ENCODE measurements around the gene CLEC1A. TPM values are rescaled to one million over a fixed set of nuclear protein-coding genes. Genes with fewer than 3 reads are reported as not detected.

CLEC1A gene, protein sequence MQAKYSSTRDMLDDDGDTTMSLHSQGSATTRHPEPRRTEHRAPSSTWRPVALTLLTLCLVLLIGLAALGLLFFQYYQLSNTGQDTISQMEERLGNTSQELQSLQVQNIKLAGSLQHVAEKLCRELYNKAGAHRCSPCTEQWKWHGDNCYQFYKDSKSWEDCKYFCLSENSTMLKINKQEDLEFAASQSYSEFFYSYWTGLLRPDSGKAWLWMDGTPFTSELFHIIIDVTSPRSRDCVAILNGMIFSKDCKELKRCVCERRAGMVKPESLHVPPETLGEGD
- total RNA-seq (2014; rRNA removed; shearing (Covaris generic)) (not detected in 2 replicates), total RNA-seq (2022) (not detected in 2 replicates), Bru-seq, nascent RNA (not detected), BruChase-seq, experiment 1, labeled RNA remaining after a 6-hour chase (not detected), BruChase-seq, experiment 2, labeled RNA remaining after a 2-hour chase (not detected)
- long read RNA-seq: 0 reads

DNA sequence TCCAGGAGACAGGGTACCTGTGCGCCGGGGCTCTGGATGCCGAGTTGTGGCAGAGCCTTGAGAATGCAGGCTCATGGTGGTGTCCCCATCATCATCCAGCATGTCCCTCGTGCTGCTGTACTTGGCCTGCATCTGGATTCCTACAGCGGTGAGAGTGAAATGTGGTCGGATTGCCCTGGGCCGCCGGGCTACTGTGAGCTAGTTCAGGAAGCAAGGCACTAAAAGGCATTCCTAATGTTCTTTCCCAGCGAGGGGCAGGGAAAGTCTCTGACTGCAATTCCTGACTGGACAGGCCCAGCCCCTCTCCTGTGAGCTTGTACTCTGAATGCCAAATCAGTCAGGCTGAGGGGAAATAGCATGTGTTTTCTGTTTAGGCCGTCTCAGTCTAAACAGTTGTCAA lies at the start of gene CLEC1A:
Gene CLEC1A, minus strand, starts transcription at position 195 of the 400 bp plus-strand sequence. Its CDS starts 63 bp downstream, at position 132.
- intact Hi-C loops (cut with micrococcal nuclease; ENCODE audit: unreplicated experiment): no loop called here
- DNase-seq (ENCODE audit: low spot score): no peak
- Histone ChIP-seq H3K4me2 (ENCODE audit: low read length) (no peak within 1 kb of the TSS), H3K79me2 (ENCODE audit: insufficient read depth, low read depth, low read length) (no peaks in the 10 kb centered on the region), H3K36me3 (ENCODE audit: insufficient read depth, low read length) (no peaks in the 10 kb centered on the region), H3K4me1 (ENCODE audit: insufficient read depth, low read length, poor library complexity, severe bottlenecking) (no peaks in the 10 kb centered on the region), H3K4me3 (ENCODE audit: low read depth, low read length, poor library complexity, severe bottlenecking) (no peak within 1 kb of the TSS), H2AFZ (ENCODE audit: low read length) (no peak within 1 kb of the TSS), H4K20me1 (ENCODE audit: insufficient read depth, low read length) (no peaks in the 10 kb centered on the region), H3K9me2 (ENCODE audit: insufficient read depth, low read length) (no peaks in the 10 kb centered on the region), H3K27ac (ENCODE audit: low read depth, low read length, poor library complexity, severe bottlenecking) (no peak within 1 kb of the TSS), H3K9me3 (ENCODE audit: low read length) (no peaks in the 10 kb centered on the region)
- no TSS peak for BruUV-seq (replicated peaks)
- ChIA-PET CTCF (ENCODE audit: unreplicated experiment) (no interaction called here), POLR2A (interaction anchor here (0.6 to 0.7 kb wide), 2 partner anchors 17 to 60 kb away, joined by 3 to 4 read pairs; no protein-coding TSS in a partner anchor)
- TF ChIP-seq, protein P1, sequence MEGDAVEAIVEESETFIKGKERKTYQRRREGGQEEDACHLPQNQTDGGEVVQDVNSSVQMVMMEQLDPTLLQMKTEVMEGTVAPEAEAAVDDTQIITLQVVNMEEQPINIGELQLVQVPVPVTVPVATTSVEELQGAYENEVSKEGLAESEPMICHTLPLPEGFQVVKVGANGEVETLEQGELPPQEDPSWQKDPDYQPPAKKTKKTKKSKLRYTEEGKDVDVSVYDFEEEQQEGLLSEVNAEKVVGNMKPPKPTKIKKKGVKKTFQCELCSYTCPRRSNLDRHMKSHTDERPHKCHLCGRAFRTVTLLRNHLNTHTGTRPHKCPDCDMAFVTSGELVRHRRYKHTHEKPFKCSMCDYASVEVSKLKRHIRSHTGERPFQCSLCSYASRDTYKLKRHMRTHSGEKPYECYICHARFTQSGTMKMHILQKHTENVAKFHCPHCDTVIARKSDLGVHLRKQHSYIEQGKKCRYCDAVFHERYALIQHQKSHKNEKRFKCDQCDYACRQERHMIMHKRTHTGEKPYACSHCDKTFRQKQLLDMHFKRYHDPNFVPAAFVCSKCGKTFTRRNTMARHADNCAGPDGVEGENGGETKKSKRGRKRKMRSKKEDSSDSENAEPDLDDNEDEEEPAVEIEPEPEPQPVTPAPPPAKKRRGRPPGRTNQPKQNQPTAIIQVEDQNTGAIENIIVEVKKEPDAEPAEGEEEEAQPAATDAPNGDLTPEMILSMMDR (conservative IDR thresholded peaks at IDR 0.05; ENCODE audit: low read length): no peak
- no peak for TF ChIP-seq EZH2phosphoT487 (IDR thresholded peaks at IDR 0.05; ENCODE audit: borderline replicate concordance, low read depth, low read length)

- H4K20me1 ChIP-seq (ENCODE audit: insufficient read depth, low read length): no peaks in the 10 kb centered on the region
- no peak overlapping the region for H2AFZ ChIP-seq (ENCODE audit: low read length)
- no peak overlapping the region for H3K4me2 ChIP-seq (ENCODE audit: low read length)
- no peaks in the 10 kb centered on the region for H3K36me3 ChIP-seq (ENCODE audit: insufficient read depth, low read length)
- no peak overlapping the region for H3K27ac ChIP-seq (ENCODE audit: low read depth, low read length, poor library complexity, severe bottlenecking)
- H3K9me2 ChIP-seq (ENCODE audit: insufficient read depth, low read length): no peaks in the 10 kb centered on the region
- ChIA-PET CTCF (ENCODE audit: unreplicated experiment) (no interaction called here), POLR2A (interaction anchor here (0.7 kb wide), 1 partner anchor 100 kb away, joined by 3 read pairs; no protein-coding TSS in a partner anchor)
- no peaks in the 10 kb centered on the region for H3K79me2 ChIP-seq (ENCODE audit: insufficient read depth, low read depth, low read length)
- H3K4me1 ChIP-seq (ENCODE audit: insufficient read depth, low read length, poor library complexity, severe bottlenecking): no peaks in the 10 kb centered on the region
- DNase-seq (ENCODE audit: low spot score): no peak
- no peak overlapping the region for H3K4me3 ChIP-seq (ENCODE audit: low read depth, low read length, poor library complexity, severe bottlenecking)
- BruUV-seq (replicated peaks): no TSS peak
- intact Hi-C loops (cut with micrococcal nuclease; ENCODE audit: unreplicated experiment): loop anchor here (10.0 kb wide), 2 partner anchors 177 to 223 kb away; no protein-coding TSS in a partner anchor
- TF ChIP-seq, protein P1 (conservative IDR thresholded peaks at IDR 0.05; ENCODE audit: low read length): no peak
- TF ChIP-seq EZH2phosphoT487 (IDR thresholded peaks at IDR 0.05; ENCODE audit: borderline replicate concordance, low read depth, low read length): no peak
- peaks cover 4% of the 10 kb centered on the region; the same call in 1 of the 2 replicates for H3K9me3 ChIP-seq (ENCODE audit: low read length)
Observed at GRCh38 chr12:10147714-10148403, 49.1 kb upstream of the CLEC1A start.
